HCT116 (cell line): ENCODE data around the gene PLXNB3. TPM values are rescaled to one million over a fixed set of nuclear protein-coding genes. Genes with fewer than 3 reads are reported as not detected.

Experiments
- ATAC-seq: fragments of 200-7000 bp; cut with Tn5 transposase; 2 replicates; pipeline ENCODE4 v1.9.1; 2020; ENCODE audit warnings: mild to moderate bottlenecking, moderate library complexity
- BruUV-seq: library from RNA; stranded (reverse); fragments of 400-500 nt; replicated peaks from 2 replicates; lab custom pipeline; 2021; lab: Mats Ljungman, UMichigan
- CTCF ChIA-PET: fragments of 300-600 bp; sonication (Branson Sonifier 250); formaldehyde crosslinking; loops from one replicate; lab custom pipeline; 2021; ENCODE audit warnings: antibody characterized with exemption; lab: Charles Lee
- POLR2A ChIA-PET: fragments of 300-600, 350-600 bp; sonication (Branson Sonifier 250); formaldehyde crosslinking; loops from one replicate; lab custom pipeline; 2021; ENCODE audit warnings: antibody characterized with exemption; lab: Charles Lee
- RAD21 ChIA-PET, 2 experiments: fragments of 300-600 bp; sonication (Branson Sonifier 250); formaldehyde crosslinking; loops; one replicate each; lab custom pipeline; 2023; ENCODE audit warnings: low total read pairs in 2 of 2; ENCODE audit not compliant: uncharacterized antibody in 2 of 2, unreplicated experiment in 2 of 2, low non-redundant PET in 1 of 2; lab: Charles Lee
- DNase-seq: peaks from one replicate; pipeline ENCODE4 v3.0.0-alpha.2; 2010; ENCODE audit warnings: low read depth, low spot score
- H2AFZ ChIP-seq: fragments of 200-600 bp; shearing (Covaris generic), sonication (generic); 2 replicates; pipeline ENCODE4 v1.6.1; 2017; ENCODE audit warnings: low read depth, mixed run types, mixed read lengths, antibody characterized with exemption, low read length; ENCODE audit not compliant: poor library complexity, severe bottlenecking
- H3K27ac ChIP-seq: 2 replicates; pipeline ENCODE4 v1.5.1; 2012; ENCODE audit warnings: low read depth, low read length
- H3K27me3 ChIP-seq: fragments of 200-600 bp; sonication (generic); 2 replicates; pipeline ENCODE4 v1.6.1; 2016; ENCODE audit warnings: mixed run types, low read length, mixed read lengths; ENCODE audit not compliant: insufficient read depth
- H3K36me3 ChIP-seq, 2 experiments: fragments of 200-500 bp in 1 of 2; fragments of 200-600 bp in 1 of 2; sonication (Bioruptor generic) in 1 of 2; sonication (generic) in 1 of 2; 2 replicates each; pipeline versions ENCODE4 v1.5.1 to v1.6.1; 2014 to 2016; ENCODE audit warnings: low read length in 2 of 2, inconsistent platforms in 1 of 2, mixed read lengths in 1 of 2, mixed run types in 1 of 2; ENCODE audit not compliant: insufficient read depth in 2 of 2, control insufficient read depth in 1 of 2
- H3K4me1 ChIP-seq, 2 experiments: fragments of 200-600 bp in 1 of 2; sonication (generic) in 1 of 2; 2 replicates each; pipeline versions ENCODE4 v1.5.1 to v1.6.1; 2012 to 2017; ENCODE audit warnings: low read length in 2 of 2, inconsistent platforms in 1 of 2, mild to moderate bottlenecking in 1 of 2, mixed read lengths in 1 of 2, mixed run types in 1 of 2, moderate library complexity in 1 of 2; ENCODE audit not compliant: insufficient read depth in 2 of 2, control insufficient read depth in 1 of 2
- H3K4me2 ChIP-seq: fragments of 200-600 bp; sonication (generic); 2 replicates; pipeline ENCODE4 v1.6.1; 2017; ENCODE audit warnings: mixed run types, low read length, mixed read lengths
- H3K4me3 ChIP-seq, 2 experiments: fragments of 200-600 bp in 1 of 2; sonication (generic) in 1 of 2; replicated peaks in 1 of 2; 2 replicates each; pipeline ENCODE4 v1.5.1; 2011 to 2016; ENCODE audit warnings: low read length in 2 of 2, control low read depth in 1 of 2, low read depth in 1 of 2, mild to moderate bottlenecking in 1 of 2, mixed read lengths in 1 of 2, mixed run types in 1 of 2
- H3K79me2 ChIP-seq: fragments of 200-600 bp; sonication (generic); 2 replicates; pipeline ENCODE4 v1.6.1; 2017; ENCODE audit warnings: mild to moderate bottlenecking, mixed run types, low read length, moderate library complexity, mixed read lengths; ENCODE audit not compliant: insufficient read depth
- H3K9ac ChIP-seq: fragments of 200-600 bp; sonication (generic); 2 replicates; pipeline ENCODE4 v1.6.1; 2016; ENCODE audit warnings: low read length, mixed read lengths
- H3K9me2 ChIP-seq: fragments of 200-600 bp; sonication (generic), shearing (Covaris generic); 2 replicates; pipeline ENCODE4 v1.6.1; 2017; ENCODE audit warnings: mixed run types, mild to moderate bottlenecking, moderate library complexity; ENCODE audit not compliant: insufficient read depth
- H3K9me3 ChIP-seq, 2 experiments: fragments of 200-500 bp in 1 of 2; fragments of 200-600 bp in 1 of 2; sonication (Bioruptor generic) in 1 of 2; sonication (generic) in 1 of 2; 2 replicates each; pipeline ENCODE4 v1.6.1; 2014 to 2017; ENCODE audit warnings: low read length in 2 of 2, mixed read lengths in 2 of 2, inconsistent platforms in 1 of 2, low read depth in 1 of 2, mild to moderate bottlenecking in 1 of 2, mixed run types in 1 of 2, moderate library complexity in 1 of 2; ENCODE audit not compliant: control insufficient read depth in 1 of 2, insufficient read depth in 1 of 2
- H4K20me1 ChIP-seq: fragments of 200-600 bp; sonication (generic), shearing (Covaris generic); 2 replicates; pipeline ENCODE4 v1.6.1; 2017; ENCODE audit warnings: mixed run types, mild to moderate bottlenecking, moderate library complexity; ENCODE audit not compliant: insufficient read depth
- ATF3 ChIP-seq: IDR thresholded peaks from 2 replicates; pipeline ENCODE4 v1.6.1; 2012
- CEBPB ChIP-seq: IDR thresholded peaks from 2 replicates; pipeline ENCODE4 v1.6.1; 2012; ENCODE audit warnings: low read depth
- FOSL1 ChIP-seq: IDR thresholded peaks from 2 replicates; pipeline ENCODE4 v1.6.1; 2012; ENCODE audit warnings: low read depth
- JUND ChIP-seq: IDR thresholded peaks from 2 replicates; pipeline ENCODE4 v1.6.1; 2012
- POLR2A ChIP-seq: IDR thresholded peaks from 2 replicates; pipeline ENCODE4 v1.7.0; 2011; ENCODE audit warnings: borderline replicate concordance; ENCODE audit not compliant: insufficient read depth, insufficient read length; ENCODE audit errors: extremely low read depth
- SIN3A ChIP-seq: IDR thresholded peaks from 2 replicates; pipeline ENCODE4 v1.6.1; 2012; ENCODE audit warnings: low read depth
- SP1 ChIP-seq: IDR thresholded peaks from 2 replicates; pipeline ENCODE4 v1.6.1; 2012; ENCODE audit warnings: low read depth
- SRF ChIP-seq: IDR thresholded peaks from 2 replicates; pipeline ENCODE4 v1.6.1; 2012; ENCODE audit warnings: low read depth
- TCF7L2 ChIP-seq: IDR thresholded peaks from 2 replicates; pipeline ENCODE4 v1.7.0; 2011; ENCODE audit warnings: borderline replicate concordance, inconsistent platforms; ENCODE audit not compliant: insufficient read depth, insufficient read length; ENCODE audit errors: extremely low read depth
- YY1 ChIP-seq: IDR thresholded peaks from 2 replicates; pipeline ENCODE4 v1.6.1; 2011; ENCODE audit warnings: low read length, low read depth, moderate library complexity, mild to moderate bottlenecking; ENCODE audit not compliant: insufficient replicate concordance; ENCODE audit errors: extremely low read depth
- ZNF274 ChIP-seq: fragments of 200-500 bp; sonication (Bioruptor generic); IDR thresholded peaks from 2 replicates; pipeline ENCODE4 v1.6.1; 2014; ENCODE audit warnings: mild to moderate bottlenecking, low read depth, low read length, inconsistent platforms
- intact Hi-C: fragments of 100-400 bp; cut with micrococcal nuclease; formaldehyde crosslinking; loops from 2 replicates; pipeline ENCODE4 v1.10.0; 2022
- total RNA-seq: library from RNA; stranded (reverse); gene quantifications from one replicate; pipeline ENCODE4 v1.2.1, GENCODE V29; 2021; ENCODE audit not compliant: unreplicated experiment

The PLXNB3 gene
- total RNA-seq, 1 experiment from 2014 or later, result 4.8 TPM

GRCh38 chrX:153774576-153775292 lies 10.7 kb downstream of the PLXNB3 start:
- H3K79me2 ChIP-seq, result no peaks in the 10 kb centered on the region
- POLR2A ChIA-PET, result no interaction called here
- no peak for TF ChIP-seq SP1
- TF ChIP-seq FOSL1, result no peak
- no peak for TF ChIP-seq POLR2A
- TF ChIP-seq ATF3, result no peak
- no peak for TF ChIP-seq CEBPB
- TF ChIP-seq SRF, result no peak
- no peak for TF ChIP-seq TCF7L2
- TF ChIP-seq YY1, result no peak
- no peak for TF ChIP-seq SIN3A
- TF ChIP-seq ZNF274, result no peak
- TF ChIP-seq JUND, result no peak
- TF ChIP-seq, all 23 proteins: peak for 0
- Histone ChIP-seq H3K9me2 (no peaks in the 10 kb centered on the region), H3K4me3 (no peak overlapping the region), H3K9me3 (no peaks in the 10 kb centered on the region), H4K20me1 (no peaks in the 10 kb centered on the region), H3K4me2 (no peak overlapping the region), H3K27ac (no peak overlapping the region), H3K4me1 (peaks cover 0 to 6% of the 10 kb centered on the region in 2 experiments; a peak in 1 of 4 replicates), H3K36me3 (no peaks in the 10 kb centered on the region), H3K9ac (no peak overlapping the region), H2AFZ (no peak overlapping the region), H3K27me3 (no peaks in the 10 kb centered on the region)
- BruUV-seq, result no TSS peak
- DNase-seq, result no peak
- CTCF ChIA-PET, result no interaction called here
- intact Hi-C loops, result no loop called here
- RAD21 ChIA-PET, result no interaction called here
- no peak for ATAC-seq
